ENCODE data around the gene TCEANC2.

The TCEANC2 gene

GRCh38 chr1:54051933-54052430 is 1.4 kb upstream of the TCEANC2 start:
- no peak for TF ChIP-seq CTCF (IDR thresholded peaks at IDR 0.05; ENCODE audit: low read depth, low read length, missing control alignments)
- peak overlapping the region; percentile 98 for H3K4me3 ChIP-seq (replicated peaks; ENCODE audit: low read depth, low read length)
- no peak for DNase-seq (ENCODE audit: extremely low read depth, low read depth)

DNA sequence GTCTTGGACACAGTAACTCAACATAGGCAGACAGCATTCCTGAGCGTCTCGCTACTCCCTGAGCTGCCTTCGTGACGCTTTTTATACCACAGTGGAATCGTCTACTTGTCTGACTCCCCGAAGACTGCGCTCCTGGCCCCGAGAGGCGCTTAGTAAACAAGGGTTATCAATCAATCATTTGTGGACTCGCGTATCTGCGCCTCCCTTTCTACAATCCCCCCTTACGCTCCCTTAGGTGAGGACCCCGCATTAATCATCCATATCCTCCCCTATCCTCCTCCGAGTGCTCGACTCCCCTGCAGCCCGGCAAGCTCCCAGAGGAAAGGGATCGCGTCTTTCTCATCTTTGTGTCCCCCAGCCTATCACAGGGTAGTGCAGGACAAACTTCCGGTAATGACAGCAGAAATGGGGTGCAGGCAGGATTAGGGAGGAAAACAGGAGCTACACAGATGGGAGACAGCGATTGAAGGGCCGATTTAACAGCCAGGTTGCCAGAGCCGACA is 926 bp upstream of the TCEANC2 start:
- no peak for TF ChIP-seq CTCF (IDR thresholded peaks at IDR 0.05; ENCODE audit: low read depth, low read length, missing control alignments)
- peak overlapping the region; percentile 98 for H3K4me3 ChIP-seq (replicated peaks; ENCODE audit: low read depth, low read length)
- no peak for DNase-seq (ENCODE audit: extremely low read depth, low read depth)

- DNase-seq (ENCODE audit: extremely low read depth, low read depth) = no peak
- peak overlapping the region; percentile 98 for H3K4me3 ChIP-seq (replicated peaks; ENCODE audit: low read depth, low read length)
- TF ChIP-seq CTCF (IDR thresholded peaks at IDR 0.05; ENCODE audit: low read depth, low read length, missing control alignments) = no peak
Measured at GRCh38 chr1:54053745-54054437, 483 bp downstream of the TCEANC2 start.

DNA sequence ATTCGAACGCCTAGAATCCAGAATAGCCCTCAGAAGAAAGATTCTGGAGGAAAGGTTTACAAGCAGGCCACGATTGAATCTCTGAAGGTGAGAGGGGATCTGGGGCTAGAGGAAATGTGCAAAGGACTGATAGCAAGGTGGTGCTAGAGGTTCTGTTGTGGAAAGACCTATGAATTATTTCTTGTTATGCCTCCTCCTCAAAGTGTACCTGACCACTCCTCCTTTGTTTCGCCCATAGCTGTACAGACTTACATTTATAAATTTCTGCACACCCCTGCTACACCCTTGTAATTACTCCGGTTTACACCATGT is 986 bp downstream of the TCEANC2 start:
- peak overlapping the region; percentile 98 for H3K4me3 ChIP-seq (replicated peaks; ENCODE audit: low read depth, low read length)
- DNase-seq (ENCODE audit: extremely low read depth, low read depth) = no peak
- no peak for TF ChIP-seq CTCF (IDR thresholded peaks at IDR 0.05; ENCODE audit: low read depth, low read length, missing control alignments)

- no peak for DNase-seq (ENCODE audit: extremely low read depth, low read depth)
- no peak for TF ChIP-seq CTCF (IDR thresholded peaks at IDR 0.05; ENCODE audit: low read depth, low read length, missing control alignments)
- H3K4me3 ChIP-seq (replicated peaks; ENCODE audit: low read depth, low read length) = no peak overlapping the region
Measured at GRCh38 chr1:54064299-54064698, 10.9 kb downstream of the TCEANC2 start.

DNA sequence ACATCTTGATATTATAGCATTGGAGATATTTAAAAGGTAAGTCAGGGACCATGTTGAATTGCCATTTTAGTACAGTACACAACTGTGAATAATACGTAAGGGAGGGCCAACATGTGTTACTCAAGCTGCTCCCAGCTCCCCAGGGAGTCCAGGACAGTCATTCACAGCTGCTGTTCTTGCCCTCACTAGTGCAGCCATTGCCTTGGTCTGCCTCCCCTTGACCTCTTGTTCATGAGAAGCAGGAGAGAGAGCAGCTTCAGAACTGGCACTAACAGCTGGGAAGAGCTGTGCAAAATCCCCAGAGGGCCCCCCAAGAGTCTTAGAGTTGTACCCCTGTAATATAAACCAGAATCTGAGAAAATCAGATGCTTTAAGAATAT is 16.4 kb downstream of the TCEANC2 start:
- no peak for DNase-seq (ENCODE audit: extremely low read depth, low read depth)
- no peak overlapping the region for H3K4me3 ChIP-seq (replicated peaks; ENCODE audit: low read depth, low read length)
- TF ChIP-seq CTCF (IDR thresholded peaks at IDR 0.05; ENCODE audit: low read depth, low read length, missing control alignments) = no peak

Measured in HFF-Myc (cell line).